Sigmoid colon (tissue), 7 donors: Measurements from ENCODE around the gene GPR32. TPM values are rescaled to one million over a fixed set of nuclear protein-coding genes. Genes with fewer than 3 reads are reported as not detected.
"Not testable (repeated sequence)": the region's sequence is repeated elsewhere in the genome, so short reads cannot be mapped to it uniquely, and the experiment has no call there.

Experiments used
- DNase-seq: peaks from one replicate; pipeline ENCODE4 v3.0.0-alpha.2; 2019
- H3K27ac ChIP-seq, 4 donors: fragments of 200-600 bp; sonication (generic); one replicate each; pipeline ENCODE4 v1.5.1; 2016 to 2019; ENCODE audit warnings: mild to moderate bottlenecking in 1 of 4
- H3K27me3 ChIP-seq, 3 donors: fragments of 200-600 bp; sonication (generic); one replicate each; pipeline ENCODE4 v1.5.1; 2019; ENCODE audit warnings: mild to moderate bottlenecking in 1 of 3
- H3K36me3 ChIP-seq, 4 donors: fragments of 200-600 bp; sonication (generic); one replicate each; pipeline ENCODE4 v1.5.1; 2016 to 2019
- H3K4me1 ChIP-seq, 4 donors: fragments of 200-600 bp; sonication (generic); one replicate each; pipeline ENCODE4 v1.5.1; 2017 to 2019
- H3K4me3 ChIP-seq, 4 donors: fragments of 200-600 bp; sonication (generic); one replicate each; pipeline ENCODE4 v1.5.1; 2017 to 2019; ENCODE audit warnings: mild to moderate bottlenecking in 2 of 4, moderate library complexity in 1 of 4
- H3K9me3 ChIP-seq, 4 donors: fragments of 200-600 bp in 3 of 4; sonication (generic) in 3 of 4; one replicate each; pipeline versions ENCODE4 v1.5.1 to v1.6.1; 2013 to 2019
- EP300 ChIP-seq, 4 donors: sonication (generic); formaldehyde crosslinking; IDR thresholded peaks; one replicate each; pipeline ENCODE4 v1.6.1; 2017; ENCODE audit warnings: antibody characterized with exemption in 4 of 4
- POLR2A ChIP-seq, 2 donors: fragments of 450-650 bp; IDR thresholded peaks; one replicate each; pipeline ENCODE4 v1.6.1; 2016; ENCODE audit warnings: antibody characterized with exemption in 2 of 2, mild to moderate bottlenecking in 2 of 2, moderate library complexity in 2 of 2
- POLR2AphosphoS5 ChIP-seq, 4 donors: sonication (generic); formaldehyde crosslinking; IDR thresholded peaks; one replicate each; pipeline ENCODE4 v1.6.1; 2017; ENCODE audit warnings: antibody characterized with exemption in 4 of 4
- WGBS, 2 donors: extraction: QIAGEN DNeasy Blood & Tissue Kit; methylation state at CpG; one replicate each; pipeline ENCODE4 v1.1.7; 2013; 5-methylcytosine and 5-hydroxymethylcytosine counted together
- intact Hi-C: fragments of 100-400 bp; cut with DNase I; formaldehyde crosslinking; loops from one replicate; pipeline ENCODE4 v1.15.1; 2023
- polyA plus RNA-seq, 3 donors: library from polyadenylated mRNA; stranded (reverse); fragments of 200-250 nt; gene quantifications; one replicate each; pipeline ENCODE4 v1.2.3, GENCODE V29; 2013
- total RNA-seq, 4 donors: library from RNA; depleted of rRNA; stranded (reverse); fragments of >200 nt; gene quantifications; one replicate each; pipeline ENCODE4 v1.1.0, GENCODE V29; 2016
- TF ChIP-seq, protein P1 (sequence below), 4 experiments: fragments of 450-650 bp in 3 of 4; fragments of 200-600 bp in 1 of 4; IDR thresholded peaks; one replicate each; pipeline ENCODE4 v1.5.1; 2016 to 2019; ENCODE audit warnings: antibody characterized with exemption in 4 of 4, mild to moderate bottlenecking in 3 of 4, moderate library complexity in 2 of 4
- donor health status: healthy with polysubstance abuse.
- donor health status: Bipolar disorder and iron deficiency.
- donor health status: healthy.

GPR32 gene, protein sequence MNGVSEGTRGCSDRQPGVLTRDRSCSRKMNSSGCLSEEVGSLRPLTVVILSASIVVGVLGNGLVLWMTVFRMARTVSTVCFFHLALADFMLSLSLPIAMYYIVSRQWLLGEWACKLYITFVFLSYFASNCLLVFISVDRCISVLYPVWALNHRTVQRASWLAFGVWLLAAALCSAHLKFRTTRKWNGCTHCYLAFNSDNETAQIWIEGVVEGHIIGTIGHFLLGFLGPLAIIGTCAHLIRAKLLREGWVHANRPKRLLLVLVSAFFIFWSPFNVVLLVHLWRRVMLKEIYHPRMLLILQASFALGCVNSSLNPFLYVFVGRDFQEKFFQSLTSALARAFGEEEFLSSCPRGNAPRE
- total RNA-seq (not detected), polyA plus RNA-seq (not detected)

DNA sequence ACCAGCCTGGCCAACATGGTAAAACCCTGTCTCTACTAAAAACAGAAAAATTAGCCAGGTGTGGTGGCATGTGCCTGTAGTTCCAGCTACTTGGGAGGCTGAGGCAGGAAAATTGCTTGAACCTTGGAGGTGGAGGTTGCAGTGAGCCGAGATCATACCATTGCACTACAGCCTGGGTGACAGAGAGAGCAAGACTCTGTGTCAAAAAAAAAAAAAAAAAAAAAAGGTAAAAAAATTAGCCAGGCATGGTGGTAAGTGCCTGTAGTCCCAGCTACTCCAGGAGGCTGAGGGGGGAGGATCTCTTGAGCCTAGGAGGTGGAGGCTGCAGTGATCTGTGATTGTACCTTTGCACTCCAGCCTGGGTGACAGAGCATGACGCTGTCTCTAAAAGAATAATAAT lies at the start of gene GPR32:
Gene GPR32 (plus strand): TSS at position 301 of the 400 bp plus-strand sequence. CDS start 137 bp downstream, outside the sequence.
- H3K27ac ChIP-seq, H3K4me1 ChIP-seq, H3K4me3 ChIP-seq, DNase-seq, H3K9me3 ChIP-seq, H3K36me3 ChIP-seq, intact Hi-C loops: not testable (repeated sequence)
- peaks cover 0 to 39% (median 5%) of the 10 kb centered on the region in 3 donors for H3K27me3 ChIP-seq
- 81 to 89% methylated on average over 2 of the region's 2 CpGs for WGBS, 2 donors

DNA sequence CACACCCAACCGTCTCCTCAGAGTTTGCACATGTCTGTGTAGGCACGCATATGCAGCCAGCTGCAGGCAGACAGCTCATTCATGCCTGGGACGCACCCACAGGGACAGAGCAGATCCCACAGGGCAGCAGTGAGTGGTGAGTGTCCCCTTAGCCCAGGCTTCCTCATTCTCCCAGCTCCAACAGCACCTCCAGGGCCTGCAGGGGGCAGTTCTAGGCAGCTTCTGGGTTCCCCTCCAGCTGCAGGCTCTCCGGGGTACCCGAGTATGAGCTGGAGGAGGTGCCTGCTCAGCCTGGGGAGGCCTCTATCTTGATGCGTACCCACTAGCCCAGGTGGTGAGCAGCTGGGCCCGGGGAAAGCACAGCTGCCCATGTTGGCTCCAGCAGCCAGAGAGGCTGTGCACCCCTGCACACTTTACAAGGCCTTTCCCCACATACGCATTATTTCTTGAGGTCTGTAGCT lies 49.3 kb upstream of the GPR32 start:
- Histone ChIP-seq H3K4me1 (peaks cover 0 to 37% (median 36%) of the 10 kb centered on the region in 4 donors), H3K36me3 (no peaks in the 10 kb centered on the region), H3K4me3 (no peak overlapping the region), H3K9me3 (no peaks in the 10 kb centered on the region), H3K27me3 (peaks cover 24 to 83% (median 72%) of the 10 kb centered on the region in 3 donors), H3K27ac (no peak overlapping the region)
- WGBS, 2 donors, result 33 to 36% methylated on average over 8 of the region's 8 CpGs
- no peak for TF ChIP-seq POLR2AphosphoS5 (IDR thresholded peaks at IDR 0.05)
- no peak for TF ChIP-seq POLR2A (IDR thresholded peaks at IDR 0.05)
- TF ChIP-seq, protein P1, sequence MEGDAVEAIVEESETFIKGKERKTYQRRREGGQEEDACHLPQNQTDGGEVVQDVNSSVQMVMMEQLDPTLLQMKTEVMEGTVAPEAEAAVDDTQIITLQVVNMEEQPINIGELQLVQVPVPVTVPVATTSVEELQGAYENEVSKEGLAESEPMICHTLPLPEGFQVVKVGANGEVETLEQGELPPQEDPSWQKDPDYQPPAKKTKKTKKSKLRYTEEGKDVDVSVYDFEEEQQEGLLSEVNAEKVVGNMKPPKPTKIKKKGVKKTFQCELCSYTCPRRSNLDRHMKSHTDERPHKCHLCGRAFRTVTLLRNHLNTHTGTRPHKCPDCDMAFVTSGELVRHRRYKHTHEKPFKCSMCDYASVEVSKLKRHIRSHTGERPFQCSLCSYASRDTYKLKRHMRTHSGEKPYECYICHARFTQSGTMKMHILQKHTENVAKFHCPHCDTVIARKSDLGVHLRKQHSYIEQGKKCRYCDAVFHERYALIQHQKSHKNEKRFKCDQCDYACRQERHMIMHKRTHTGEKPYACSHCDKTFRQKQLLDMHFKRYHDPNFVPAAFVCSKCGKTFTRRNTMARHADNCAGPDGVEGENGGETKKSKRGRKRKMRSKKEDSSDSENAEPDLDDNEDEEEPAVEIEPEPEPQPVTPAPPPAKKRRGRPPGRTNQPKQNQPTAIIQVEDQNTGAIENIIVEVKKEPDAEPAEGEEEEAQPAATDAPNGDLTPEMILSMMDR (IDR thresholded peaks at IDR 0.05), result no peak
- TF ChIP-seq EP300 (IDR thresholded peaks at IDR 0.05), result no peak
- DNase-seq, result no peak
- intact Hi-C loops, result loop anchor here (10.0 kb wide), 2 partner anchors 206 to 356 kb away; partner anchors contain the start of genes ASPDH, JOSD2 and NAPSA

DNA sequence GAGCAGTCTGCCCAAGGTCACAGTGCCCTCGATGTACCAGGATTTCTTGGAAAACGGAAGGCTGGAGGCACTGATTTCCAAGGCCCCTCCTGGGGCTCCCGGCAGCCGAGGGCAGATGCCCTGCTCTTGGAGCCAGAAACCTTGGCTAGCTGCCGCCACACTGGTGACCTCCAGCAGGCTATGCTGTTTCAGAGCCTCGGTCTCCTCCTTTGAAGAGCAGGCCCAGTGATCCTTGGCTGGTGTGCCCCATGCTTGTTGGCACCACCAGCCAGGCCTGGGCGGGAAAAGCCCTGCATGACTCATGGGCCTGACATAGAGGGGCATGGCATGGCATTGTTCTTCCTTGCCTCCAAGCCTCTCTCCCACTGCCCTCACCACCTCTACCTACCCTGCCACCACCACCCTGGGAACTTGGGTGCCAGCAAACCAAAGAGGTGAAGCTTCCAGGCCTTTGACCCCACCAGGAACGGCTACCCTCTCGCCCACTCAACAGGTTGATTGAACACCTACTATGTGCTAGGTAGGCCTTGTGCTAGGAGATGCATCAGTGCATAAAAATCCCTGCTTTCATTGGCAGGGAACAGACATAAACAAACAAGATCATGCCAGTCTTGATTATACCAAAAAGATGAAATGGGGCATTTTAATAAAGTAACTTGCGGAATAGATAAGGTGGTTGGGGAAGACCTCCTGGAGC lies 48.7 kb upstream of the GPR32 start:
- intact Hi-C loops, result loop anchor here (10.0 kb wide), 2 partner anchors 207 to 357 kb away; partner anchors contain the start of genes ASPDH, JOSD2 and NAPSA
- Histone ChIP-seq H3K9me3 (no peaks in the 10 kb centered on the region), H3K36me3 (no peaks in the 10 kb centered on the region), H3K4me1 (peaks cover 0 to 37% (median 36%) of the 10 kb centered on the region in 4 donors), H3K4me3 (no peak overlapping the region), H3K27me3 (peaks cover 24 to 78% (median 66%) of the 10 kb centered on the region in 3 donors), H3K27ac (no peak overlapping the region)
- WGBS, 2 donors, result 66 to 78% methylated on average over 10 of the region's 10 CpGs
- TF ChIP-seq EP300 (IDR thresholded peaks at IDR 0.05) (no peak), POLR2A (IDR thresholded peaks at IDR 0.05) (no peak), POLR2AphosphoS5 (IDR thresholded peaks at IDR 0.05) (no peak)
- TF ChIP-seq, protein P1 (IDR thresholded peaks at IDR 0.05), result no peak
- no peak for DNase-seq

DNA sequence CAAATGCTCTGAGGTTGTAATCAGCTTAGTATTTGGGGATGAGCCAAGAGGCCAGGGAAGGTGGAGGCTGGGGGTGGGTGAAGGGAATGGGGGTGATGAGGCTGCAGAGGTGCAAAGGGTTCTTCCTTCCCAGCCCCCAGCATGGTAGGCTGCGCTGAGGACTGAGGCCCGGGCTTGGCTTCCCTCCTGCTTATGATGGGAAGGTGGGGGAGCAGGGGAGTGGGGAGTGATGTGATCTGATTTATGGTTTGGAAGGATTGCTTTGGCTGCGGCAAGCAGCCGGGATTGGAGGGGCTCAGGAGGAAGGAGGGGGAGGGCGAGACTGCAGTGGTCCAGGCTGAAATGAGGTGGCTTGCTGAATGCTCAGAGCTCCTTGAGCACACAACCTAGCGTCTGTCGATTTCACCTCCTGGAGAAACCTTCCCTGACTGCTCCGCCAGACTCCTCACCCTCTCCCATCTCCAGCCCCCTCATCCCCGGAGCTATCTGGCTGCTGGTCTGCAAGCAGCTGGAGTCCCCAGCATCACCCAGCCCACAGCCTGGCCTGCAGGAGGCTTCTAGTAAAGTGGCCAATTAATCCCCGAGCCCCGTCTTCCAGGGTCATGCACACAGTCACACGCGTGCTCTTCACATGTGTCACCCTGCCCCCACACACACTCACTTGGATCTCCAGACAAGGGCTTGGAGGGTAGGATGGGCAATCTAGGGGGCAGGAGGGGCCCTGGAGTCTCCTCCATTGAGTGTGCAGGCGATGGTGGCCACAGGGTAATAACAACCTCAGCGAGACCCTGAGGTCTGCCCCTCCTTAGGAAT lies 47.9 kb upstream of the GPR32 start:
- 44 to 52% methylated on average over 15 of the region's 15 CpGs for WGBS, 2 donors
- peaks cover 0 to 37% (median 36%) of the 10 kb centered on the region in 4 donors for H3K4me1 ChIP-seq

More for the DNA sequence above, 47.9 kb upstream of the GPR32 start:
- TF ChIP-seq POLR2A (IDR thresholded peaks at IDR 0.05) (no peak), EP300 (IDR thresholded peaks at IDR 0.05) (no peak), POLR2AphosphoS5 (IDR thresholded peaks at IDR 0.05) (no peak)
- TF ChIP-seq, protein P1 (IDR thresholded peaks at IDR 0.05), result no peak
- peak overlapping the region; percentile 59 to 64 (median 62) for H3K27ac ChIP-seq
- DNase-seq, result peak; percentile 67
- intact Hi-C loops, result loop anchor here (10.0 kb wide), 2 partner anchors 208 to 358 kb away; partner anchors contain the start of genes ASPDH, JOSD2 and NAPSA
- peak overlapping the region in 2 of 4 donors; percentile 9 to 60 for H3K4me3 ChIP-seq
- H3K36me3 ChIP-seq, result no peaks in the 10 kb centered on the region
- H3K9me3 ChIP-seq, result no peaks in the 10 kb centered on the region
- H3K27me3 ChIP-seq, result peaks cover 24 to 78% (median 60%) of the 10 kb centered on the region in 3 donors
